WTC11 (cell line): ENCODE measurements around the gene MYO18B. TPM values are rescaled to one million over a fixed set of nuclear protein-coding genes. Genes with fewer than 3 reads are reported as not detected.
"Not testable (repeated sequence)": the region's sequence is repeated elsewhere in the genome, so short reads cannot be mapped to it uniquely, and the experiment has no call there.

Experiments
- ATAC-seq: fragments of 200-7000 bp; cut with Tn5 transposase; 2 replicates; pipeline ENCODE4 v1.10.0; 2021; ENCODE audit warnings: mild to moderate bottlenecking, moderate library complexity
- CTCF ChIA-PET: fragments of 300-600 bp; sonication (Branson Sonifier 250); formaldehyde crosslinking; loops from one replicate; lab custom pipeline; 2021; ENCODE audit warnings: antibody characterized with exemption; lab: Charles Lee
- POLR2A ChIA-PET: fragments of 350-600 bp; sonication (Branson Sonifier 250); formaldehyde crosslinking; loops from one replicate; lab custom pipeline; 2021; ENCODE audit warnings: antibody characterized with exemption; lab: Charles Lee
- DNase-seq: peaks from one replicate; pipeline ENCODE4 v3.0.0; 2021; ENCODE audit warnings: low spot score
- H3K27ac Mint-ChIP-seq: 2 replicates; pipeline ENCODE4 v1.8.0; 2021; ENCODE audit warnings: mixed read lengths
- H3K27me3 Mint-ChIP-seq: 2 replicates; pipeline ENCODE4 v1.8.0; 2021; ENCODE audit warnings: low read depth, mild to moderate bottlenecking, moderate library complexity, mixed read lengths
- H3K36me3 Mint-ChIP-seq: 2 replicates; pipeline ENCODE4 v1.8.0; 2021; ENCODE audit warnings: mixed read lengths
- H3K4me1 Mint-ChIP-seq: 2 replicates; pipeline ENCODE4 v1.8.0; 2022; ENCODE audit warnings: mixed read lengths
- H3K4me3 Mint-ChIP-seq: 2 replicates; pipeline ENCODE4 v1.8.0; 2021; ENCODE audit warnings: mild to moderate bottlenecking, moderate library complexity, mixed read lengths
- H3K9me3 Mint-ChIP-seq: 2 replicates; pipeline ENCODE4 v1.8.0; 2021; ENCODE audit warnings: mixed read lengths
- ATF2 ChIP-seq: sonication (generic); formaldehyde crosslinking; IDR thresholded peaks from 2 replicates; pipeline ENCODE4 v1.8.1; 2022; ENCODE audit warnings: low read depth, missing genetic modification reagents, borderline replicate concordance
- CBFB ChIP-seq: sonication (generic); formaldehyde crosslinking; IDR thresholded peaks from 2 replicates; pipeline ENCODE4 v1.8.1; 2022; ENCODE audit warnings: mild to moderate bottlenecking, low read depth, missing genetic modification reagents
- E2F4 ChIP-seq: sonication (generic); formaldehyde crosslinking; IDR thresholded peaks from 2 replicates; pipeline ENCODE4 v1.8.1; 2022; ENCODE audit warnings: low read depth, mild to moderate bottlenecking, moderate library complexity, missing genetic modification reagents, borderline replicate concordance
- ETV6 ChIP-seq: sonication (generic); formaldehyde crosslinking; IDR thresholded peaks from 2 replicates; pipeline ENCODE4 v1.8.1; 2022; ENCODE audit warnings: mild to moderate bottlenecking, missing genetic modification reagents
- FOXJ3 ChIP-seq: sonication (generic); formaldehyde crosslinking; IDR thresholded peaks from 2 replicates; pipeline ENCODE4 v1.9.0; 2021; ENCODE audit warnings: missing genetic modification reagents, mild to moderate bottlenecking, borderline replicate concordance
- IRF2 ChIP-seq: sonication (generic); formaldehyde crosslinking; IDR thresholded peaks from 2 replicates; pipeline ENCODE4 v1.8.0; 2022; ENCODE audit warnings: low read depth, missing genetic modification reagents, borderline replicate concordance
- NFYB ChIP-seq: sonication (generic); formaldehyde crosslinking; conservative IDR thresholded peaks from 2 replicates; pipeline ENCODE4 v1.8.0; 2022; ENCODE audit warnings: low read depth, missing genetic modification reagents
- SMAD3 ChIP-seq: sonication (generic); formaldehyde crosslinking; IDR thresholded peaks from 2 replicates; pipeline ENCODE4 v1.8.0; 2022; ENCODE audit warnings: missing genetic modification reagents, mild to moderate bottlenecking, borderline replicate concordance
- SMAD4 ChIP-seq: sonication (generic); formaldehyde crosslinking; IDR thresholded peaks from 2 replicates; pipeline ENCODE4 v1.8.0; 2022; ENCODE audit warnings: mild to moderate bottlenecking, missing genetic modification reagents
- USF1 ChIP-seq: sonication (generic); formaldehyde crosslinking; IDR thresholded peaks from 2 replicates; pipeline ENCODE4 v1.8.0; 2022; ENCODE audit warnings: mild to moderate bottlenecking, missing genetic modification reagents
- USF2 ChIP-seq: sonication (generic); formaldehyde crosslinking; IDR thresholded peaks from 2 replicates; pipeline ENCODE4 v1.8.1; 2023; ENCODE audit warnings: mild to moderate bottlenecking, missing genetic modification reagents, moderate library complexity
- ZNF138 ChIP-seq: sonication (generic); formaldehyde crosslinking; conservative IDR thresholded peaks from 2 replicates; pipeline ENCODE4 v1.8.1; 2022; ENCODE audit warnings: mild to moderate bottlenecking, moderate library complexity, missing genetic modification reagents
- ZNF396 ChIP-seq: fragments of 250-450 bp; sonication (Bioruptor Pico); IDR thresholded peaks from 2 replicates; pipeline ENCODE4 v1.8.0; 2021; ENCODE audit warnings: mild to moderate bottlenecking, moderate library complexity, borderline replicate concordance
- ZNF416 ChIP-seq: fragments of 250-450 bp; sonication (Bioruptor Pico); IDR thresholded peaks from 2 replicates; pipeline ENCODE4 v1.9.0; 2021; ENCODE audit warnings: mild to moderate bottlenecking, inconsistent platforms
- ZNF423 ChIP-seq: fragments of 250-450 bp; sonication (Bioruptor Pico); IDR thresholded peaks from 2 replicates; pipeline ENCODE4 v2.1.2; 2022; ENCODE audit warnings: mild to moderate bottlenecking, moderate library complexity
- total RNA-seq: library from RNA; stranded (reverse); gene quantifications from 3 replicates; pipeline ENCODE4 v1.2.3, GENCODE V29; 2021
- TF ChIP-seq, protein P1 (sequence below): fragments of 250-450 bp; sonication (Bioruptor Pico); IDR thresholded peaks from 2 replicates; pipeline ENCODE4 v1.9.0; 2021; ENCODE audit warnings: mild to moderate bottlenecking
- TF ChIP-seq, protein P2 (sequence below): sonication (generic); formaldehyde crosslinking; conservative IDR thresholded peaks from 2 replicates; pipeline ENCODE4 v1.8.1; 2023; ENCODE audit warnings: mild to moderate bottlenecking, low read depth, missing genetic modification reagents, moderate library complexity

The MYO18B gene
- total RNA-seq, 1 experiment from 2014 or later, result 0.96 TPM

DNA sequence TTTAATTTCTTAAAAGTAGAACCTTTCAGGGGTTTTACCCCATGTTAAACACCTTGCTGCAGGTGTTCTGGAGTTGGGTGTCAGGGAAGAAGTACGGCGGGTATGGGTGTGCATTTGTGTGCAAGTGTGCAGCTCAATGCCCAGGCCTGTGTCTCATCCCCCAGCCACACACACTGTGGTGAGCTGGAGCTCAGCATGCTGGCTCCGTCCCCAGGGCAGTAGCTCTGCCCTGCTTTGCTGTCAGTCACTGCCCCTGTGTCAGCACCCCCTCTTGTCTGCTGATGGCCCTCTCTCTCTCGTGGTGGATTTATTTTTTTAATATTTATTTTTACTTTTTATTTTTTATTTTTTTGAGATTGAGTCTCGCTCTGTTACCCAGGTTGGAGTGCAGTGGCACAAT, 35.8 kb upstream of the MYO18B start:
- no peak for ATAC-seq
- no peak for DNase-seq
- Mint-ChIP-seq H3K36me3 (0 out of 2 replicates have a peak, but pooled peaks cover 2% of the 10 kb centered on the region), H3K9me3 (no peaks in the 10 kb centered on the region), H3K27ac (no peak overlapping the region), H3K27me3 (no peaks in the 10 kb centered on the region), H3K4me1 (no peaks in the 10 kb centered on the region), H3K4me3 (no peak overlapping the region)
- TF ChIP-seq E2F4 (CRISPR knock-in tag) (no peak), USF2 (CRISPR knock-in tag) (no peak), ZNF138 (no peak), IRF2 (CRISPR knock-in tag) (no peak), ETV6 (no peak), SMAD3 (CRISPR knock-in tag) (no peak), FOXJ3 (CRISPR knock-in tag) (no peak), CBFB (CRISPR knock-in tag) (no peak), USF1 (CRISPR knock-in tag) (no peak), ZNF416 (CRISPR knock-in tag) (no peak), SMAD4 (no peak), ATF2 (CRISPR knock-in tag) (no peak)
- TF ChIP-seq, protein P1, sequence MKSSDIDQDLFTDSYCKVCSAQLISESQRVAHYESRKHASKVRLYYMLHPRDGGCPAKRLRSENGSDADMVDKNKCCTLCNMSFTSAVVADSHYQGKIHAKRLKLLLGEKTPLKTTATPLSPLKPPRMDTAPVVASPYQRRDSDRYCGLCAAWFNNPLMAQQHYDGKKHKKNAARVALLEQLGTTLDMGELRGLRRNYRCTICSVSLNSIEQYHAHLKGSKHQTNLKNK (CRISPR knock-in tag), result no peak
- TF ChIP-seq, protein P2, sequence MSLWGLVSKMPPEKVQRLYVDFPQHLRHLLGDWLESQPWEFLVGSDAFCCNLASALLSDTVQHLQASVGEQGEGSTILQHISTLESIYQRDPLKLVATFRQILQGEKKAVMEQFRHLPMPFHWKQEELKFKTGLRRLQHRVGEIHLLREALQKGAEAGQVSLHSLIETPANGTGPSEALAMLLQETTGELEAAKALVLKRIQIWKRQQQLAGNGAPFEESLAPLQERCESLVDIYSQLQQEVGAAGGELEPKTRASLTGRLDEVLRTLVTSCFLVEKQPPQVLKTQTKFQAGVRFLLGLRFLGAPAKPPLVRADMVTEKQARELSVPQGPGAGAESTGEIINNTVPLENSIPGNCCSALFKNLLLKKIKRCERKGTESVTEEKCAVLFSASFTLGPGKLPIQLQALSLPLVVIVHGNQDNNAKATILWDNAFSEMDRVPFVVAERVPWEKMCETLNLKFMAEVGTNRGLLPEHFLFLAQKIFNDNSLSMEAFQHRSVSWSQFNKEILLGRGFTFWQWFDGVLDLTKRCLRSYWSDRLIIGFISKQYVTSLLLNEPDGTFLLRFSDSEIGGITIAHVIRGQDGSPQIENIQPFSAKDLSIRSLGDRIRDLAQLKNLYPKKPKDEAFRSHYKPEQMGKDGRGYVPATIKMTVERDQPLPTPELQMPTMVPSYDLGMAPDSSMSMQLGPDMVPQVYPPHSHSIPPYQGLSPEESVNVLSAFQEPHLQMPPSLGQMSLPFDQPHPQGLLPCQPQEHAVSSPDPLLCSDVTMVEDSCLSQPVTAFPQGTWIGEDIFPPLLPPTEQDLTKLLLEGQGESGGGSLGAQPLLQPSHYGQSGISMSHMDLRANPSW (CRISPR knock-in tag), result no peak
- CTCF ChIA-PET, result no interaction called here
- POLR2A ChIA-PET, result no interaction called here

DNA sequence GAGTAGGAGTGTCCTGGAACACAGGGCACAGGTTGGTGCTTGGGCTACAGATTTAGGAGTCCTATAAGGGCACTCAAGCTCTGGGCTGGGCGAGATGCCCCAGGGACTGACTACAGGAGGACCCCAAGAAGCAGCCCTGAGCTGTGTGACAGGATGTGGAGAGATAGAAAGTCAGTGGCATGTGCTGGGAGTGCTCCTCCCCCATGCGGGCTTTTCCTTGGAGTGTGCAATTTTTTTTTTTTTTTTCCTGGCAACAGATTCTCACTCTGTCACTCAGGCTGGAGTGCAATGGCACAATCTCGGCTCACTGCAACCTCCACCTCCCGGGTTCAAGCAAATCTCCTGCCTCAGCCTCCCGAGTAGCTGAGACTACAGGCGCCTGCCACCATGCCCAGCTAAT, 33.6 kb upstream of the MYO18B start:
- CTCF ChIA-PET, result interaction anchor here (0.7 kb wide), 2 partner anchors 160 to 471 kb away, joined by 3 to 4 read pairs; no protein-coding TSS in a partner anchor
- H3K27me3 Mint-ChIP-seq, H3K4me1 Mint-ChIP-seq, H3K4me3 Mint-ChIP-seq, H3K9me3 Mint-ChIP-seq, H3K36me3 Mint-ChIP-seq, ATAC-seq, H3K27ac Mint-ChIP-seq, DNase-seq, POLR2A ChIA-PET: not testable (repeated sequence)

- ChIA-PET POLR2A (no interaction called here), CTCF (interaction anchor here (0.5 to 0.8 kb wide), 2 partner anchors 62 to 166 kb away, joined by 4 to 5 read pairs; no protein-coding TSS in a partner anchor)
- Mint-ChIP-seq H3K4me3 (no peak overlapping the region), H3K4me1 (no peaks in the 10 kb centered on the region), H3K9me3 (no peaks in the 10 kb centered on the region), H3K27me3 (no peaks in the 10 kb centered on the region), H3K27ac (no peak overlapping the region), H3K36me3 (no peaks in the 10 kb centered on the region; the same call in 1 of the 2 replicates)
- TF ChIP-seq NFYB (no peak), ZNF423 (CRISPR knock-in tag) (no peak), IRF2 (CRISPR knock-in tag) (no peak), ZNF396 (no peak)
- ATAC-seq (no peak), DNase-seq (no peak)
These were observed 32.2 kb upstream of the MYO18B start for GRCh38 chr22:25709758-25710157.
